ENCODE data around the gene ENOX1. TPM values are rescaled to one million over a fixed set of nuclear protein-coding genes. Genes with fewer than 3 reads are reported as not detected.

The ENOX1 gene
- total and polyA plus RNA-seq, 2 of the 8 experiments (the other 6 are each of a cell fraction or from before 2014, with no cell fraction given), result 0.23 to 0.37 TPM

- no peak overlapping the region for H2BK12ac ChIP-seq (ENCODE audit: low read depth, low read length)
- no peak overlapping the region for H3K27ac ChIP-seq (ENCODE audit: low read depth, low read length)
- H2BK5ac ChIP-seq (ENCODE audit: low read depth, low read length), result no peak overlapping the region
- ChIA-PET POLR2A (ENCODE audit: partially characterized antibody) (no interaction called here), CTCF (ENCODE audit: partially characterized antibody) (interaction anchor here (1.0 to 1.2 kb wide), 2 partner anchors 11 to 28 kb away, joined by 3 read pairs; no protein-coding TSS in a partner anchor)
- no peak overlapping the region for H2AK5ac ChIP-seq (ENCODE audit: low read depth, low read length)
- TF ChIP-seq JUN (IDR thresholded peaks at IDR 0.05; ENCODE audit: low read depth, low read length) (no peak), HDAC2 (IDR thresholded peaks at IDR 0.05; ENCODE audit: borderline replicate concordance in 1 of 2, low read depth in 2 of 2, low read length in 2 of 2) (no peak), TEAD4 (IDR thresholded peaks at IDR 0.05; ENCODE audit: low read depth, low read length) (no peak), GTF2F1 (IDR thresholded peaks at IDR 0.05; ENCODE audit: borderline replicate concordance, low read depth, low read length) (no peak), CTBP2 (IDR thresholded peaks at IDR 0.05; ENCODE audit: borderline replicate concordance, insufficient read depth, insufficient read length, low read length) (no peak), PHF8 (conservative IDR thresholded peaks at IDR 0.05; ENCODE audit: low read depth, low read length) (no peak), NANOG (IDR thresholded peaks at IDR 0.05; ENCODE audit: insufficient read depth, low read depth, low read length, poor library complexity, severe bottlenecking) (no peak), TCF12 (IDR thresholded peaks at IDR 0.05; ENCODE audit: low read depth, low read length) (no peak), MAFK (IDR thresholded peaks at IDR 0.05; ENCODE audit: low read depth, low read length) (no peak)
- H3K79me1 ChIP-seq (ENCODE audit: low read depth, low read length), result no peaks in the 10 kb centered on the region
- no peak overlapping the region for H2AFZ ChIP-seq (ENCODE audit: low read length)
- no peak overlapping the region for H4K91ac ChIP-seq (replicated peaks; ENCODE audit: insufficient read length, low read length)
- H2BK15ac ChIP-seq (ENCODE audit: low read length), result no peak overlapping the region
- 81% methylated on average over 2 of the region's 2 CpGs; no CpG with 5 or more reads in 1 of the 2 experiments for WGBS, 2 experiments (ENCODE audit: extremely low coverage in 1 of 2, insufficient coverage in 1 of 2, insufficient read length in 1 of 2, insufficient replicate concordance in 2 of 2, low coverage in 1 of 2, low lambda C conversion rate in 2 of 2, missing lambda C conversion rate in 1 of 2)
- H2BK20ac ChIP-seq (ENCODE audit: low read length), result no peak overlapping the region
- no peak overlapping the region for H3K4ac ChIP-seq (replicated peaks; ENCODE audit: insufficient read length, low read depth, low read length)
- no peaks in the 10 kb centered on the region for H3K9me3 ChIP-seq (ENCODE audit: insufficient read depth in 2 of 2, low read depth in 1 of 2, low read length in 1 of 2)
- H3K18ac ChIP-seq (ENCODE audit: extremely low read depth, low read length), result no peak overlapping the region
- FAIRE-seq (no peak), DNase-seq (ENCODE audit: low read depth in 1 of 2, low spot score in 2 of 2) (no peak)
- H3K9ac ChIP-seq (replicated peaks in 1 of 4; ENCODE audit: extremely low read depth in 1 of 4, low read depth in 3 of 4, low read length in 3 of 4), result no peak overlapping the region
- no peaks in the 10 kb centered on the region; a peak in 1 of 7 replicates for H3K27me3 ChIP-seq (replicated peaks in 1 of 4; ENCODE audit: control insufficient read depth in 3 of 4, extremely low read depth in 1 of 4, insufficient read depth in 3 of 4, low read length in 3 of 4)
- no peak overlapping the region for H3K56ac ChIP-seq (replicated peaks; ENCODE audit: insufficient read length, low read depth, low read length)
- H3K4me2 ChIP-seq (ENCODE audit: insufficient read depth in 1 of 2, low read depth in 2 of 2, low read length in 2 of 2), result no peak overlapping the region
- peaks cover 1 to 7% (median 4%) of the 10 kb centered on the region in 4 experiments; a peak in 3 of 7 replicates for H3K4me1 ChIP-seq (replicated peaks in 1 of 4; ENCODE audit: control insufficient read depth in 3 of 4, insufficient read depth in 4 of 4, low read length in 3 of 4)
- no peak overlapping the region for H4K5ac ChIP-seq (ENCODE audit: insufficient read length, low read depth, low read length)
- H3K4me3 ChIP-seq (ENCODE audit: extremely low read depth in 1 of 4, insufficient read depth in 2 of 4, low read depth in 3 of 4, low read length in 4 of 4), result no peak overlapping the region
- no peak overlapping the region for H2BK120ac ChIP-seq (replicated peaks; ENCODE audit: low read depth, low read length)
- H3K23ac ChIP-seq (ENCODE audit: insufficient read length), result no peak overlapping the region
- no peak overlapping the region for H3K14ac ChIP-seq (ENCODE audit: insufficient read length)
- no peaks in the 10 kb centered on the region for H4K20me1 ChIP-seq (replicated peaks in 1 of 2; ENCODE audit: control insufficient read depth in 1 of 2, insufficient read depth in 2 of 2, low read length in 2 of 2)
- no peaks in the 10 kb centered on the region for H3K79me2 ChIP-seq (ENCODE audit: control insufficient read depth in 1 of 2, insufficient read depth in 2 of 2, low read length in 2 of 2)
- no peaks in the 10 kb centered on the region for H3K36me3 ChIP-seq (ENCODE audit: control insufficient read depth in 2 of 4, insufficient read depth in 4 of 4, low read length in 3 of 4)
- H3K23me2 ChIP-seq (ENCODE audit: low read depth, low read length), result no peaks in the 10 kb centered on the region
- H4K8ac ChIP-seq (ENCODE audit: extremely low read depth, insufficient read depth, low read length), result no peak overlapping the region
Observed at GRCh38 chr13:43697323-43697722, 89.4 kb downstream of the ENOX1 start.

All from H1 (cell line).